Measurements from ENCODE around the gene ATP1A1.

Gene ATP1A1

GRCh38 chr1:116415699-116416533 lies 42.9 kb downstream of the ATP1A1 start:
- no peak for DNase-seq

- no peak for DNase-seq
Observed at GRCh38 chr1:116416854-116417513, 43.9 kb downstream of the ATP1A1 start.

GRCh38 chr1:116417678-116418077 lies 44.6 kb downstream of the ATP1A1 start:
- DNase-seq: no peak

- peak; percentile 87 for DNase-seq
Observed at GRCh38 chr1:116418091-116418830, 45.2 kb downstream of the ATP1A1 start.

GRCh38 chr1:116420417-116421200 lies 47.6 kb downstream of the ATP1A1 start:
- DNase-seq: no peak

- no peak for DNase-seq
Observed at GRCh38 chr1:116424438-116424837, 51.4 kb downstream of the ATP1A1 start.

GRCh38 chr1:116424863-116425262 lies 51.8 kb downstream of the ATP1A1 start:
- no peak for DNase-seq

GRCh38 chr1:116425987-116426386 lies 52.9 kb downstream of the ATP1A1 start:
- no peak for DNase-seq

- DNase-seq: no peak
Observed at GRCh38 chr1:116426401-116426800, 53.4 kb downstream of the ATP1A1 start.

- DNase-seq: no peak
Observed at GRCh38 chr1:116428576-116428975, 55.5 kb downstream of the ATP1A1 start.

GRCh38 chr1:116429821-116430374 lies 56.9 kb downstream of the ATP1A1 start:
- no peak for DNase-seq

- no peak for DNase-seq
Observed at GRCh38 chr1:116431870-116432500, 58.9 kb downstream of the ATP1A1 start.

GRCh38 chr1:116432655-116433265 lies 59.7 kb downstream of the ATP1A1 start:
- no peak for DNase-seq

GRCh38 chr1:116433275-116434257 lies 60.5 kb downstream of the ATP1A1 start:
- DNase-seq: peak; percentile 49

- DNase-seq: no peak
Observed at GRCh38 chr1:116434849-116435248, 61.8 kb downstream of the ATP1A1 start.

- DNase-seq: no peak
Observed at GRCh38 chr1:116435806-116436610, 63.0 kb downstream of the ATP1A1 start.

GRCh38 chr1:116436611-116436970 lies 63.5 kb downstream of the ATP1A1 start:
- DNase-seq: no peak

GRCh38 chr1:116439701-116440100 lies 66.7 kb downstream of the ATP1A1 start:
- DNase-seq: peak; percentile 15

GRCh38 chr1:116440731-116441130 lies 67.7 kb downstream of the ATP1A1 start:
- DNase-seq: no peak

Measured in fibroblast of skin of right biceps (primary cell).